Activated CD4-positive, alpha-beta T cell treated with anti-CD3 and anti-CD28 coated beads, Interleukin-10, Interleukin-2, amounts not matched to agents 100 ng/mL and 50 ng/mL, durations not matched to agents 16 hours and 8 hours (primary cell): ENCODE measurements around the gene NUDT3.
"Not testable (repeated sequence)": the region's sequence is repeated elsewhere in the genome, so short reads cannot be mapped to it uniquely, and the experiment has no call there.

Source experiments
- DNase-seq: peaks from one replicate; pipeline ENCODE4 v3.0.0-alpha.2; 2020

The NUDT3 gene

GRCh38 chr6:34391786-34392496 lies 528 bp downstream of the NUDT3 start:
- DNase-seq = peak; percentile 73

GRCh38 chr6:34391473-34391785 lies 1.0 kb downstream of the NUDT3 start:
- no peak for DNase-seq

GRCh38 chr6:34390531-34391472 lies 1.7 kb downstream of the NUDT3 start:
- no peak for DNase-seq

GRCh38 chr6:34389034-34389433 lies 3.4 kb downstream of the NUDT3 start:
- DNase-seq = no peak

GRCh38 chr6:34388421-34388820 lies 4.0 kb downstream of the NUDT3 start:
- no peak for DNase-seq

- DNase-seq = no peak
Measured at GRCh38 chr6:34386316-34387137, 5.9 kb downstream of the NUDT3 start.

- DNase-seq = no peak
Measured at GRCh38 chr6:34385793-34386195, 6.7 kb downstream of the NUDT3 start.

- no peak for DNase-seq
Measured at GRCh38 chr6:34384321-34385153, 7.9 kb downstream of the NUDT3 start.

- no peak for DNase-seq
Measured at GRCh38 chr6:34383656-34384320, 8.7 kb downstream of the NUDT3 start.

GRCh38 chr6:34383161-34383631 lies 9.3 kb downstream of the NUDT3 start:
- DNase-seq = no peak

- no peak for DNase-seq
Measured at GRCh38 chr6:34381081-34381480, 11.4 kb downstream of the NUDT3 start.

GRCh38 chr6:34378470-34378869 lies 14.0 kb downstream of the NUDT3 start:
- no peak for DNase-seq

- DNase-seq = no peak
Measured at GRCh38 chr6:34377984-34378383, 14.5 kb downstream of the NUDT3 start.

GRCh38 chr6:34377571-34377970 lies 14.9 kb downstream of the NUDT3 start:
- not testable (repeated sequence) for DNase-seq

GRCh38 chr6:34375833-34376232 lies 16.6 kb downstream of the NUDT3 start:
- no peak for DNase-seq

GRCh38 chr6:34374508-34374907 lies 18.0 kb downstream of the NUDT3 start:
- DNase-seq = no peak

GRCh38 chr6:34374069-34374468 lies 18.4 kb downstream of the NUDT3 start:
- DNase-seq = no peak

- no peak for DNase-seq
Measured at GRCh38 chr6:34373511-34373910, 19.0 kb downstream of the NUDT3 start.

- not testable (repeated sequence) for DNase-seq
Measured at GRCh38 chr6:34371865-34372264, 20.6 kb downstream of the NUDT3 start.

- DNase-seq = no peak
Measured at GRCh38 chr6:34370361-34370760, 22.1 kb downstream of the NUDT3 start.

- no peak for DNase-seq
Measured at GRCh38 chr6:34369385-34369784, 23.1 kb downstream of the NUDT3 start.

GRCh38 chr6:34366639-34366921 lies 25.9 kb downstream of the NUDT3 start:
- no peak for DNase-seq
